GM18861 (cell line): ENCODE results near the gene RAB6C.
"Not testable (repeated sequence)": the region's sequence is repeated elsewhere in the genome, so short reads cannot be mapped to it uniquely, and the experiment has no call there.

Source experiments
- ATAC-seq: cut with Tn5 transposase; IDR thresholded peaks from one replicate; pipeline ENCODE4 v1.9.1; 2021; ENCODE audit not compliant: unreplicated experiment

Gene RAB6C

GRCh38 chr2:129992415-129993006 is 13.0 kb downstream of the RAB6C start:
- ATAC-seq: not testable (repeated sequence)

GRCh38 chr2:129993151-129993550 is 13.7 kb downstream of the RAB6C start:
- not testable (repeated sequence) for ATAC-seq

DNA sequence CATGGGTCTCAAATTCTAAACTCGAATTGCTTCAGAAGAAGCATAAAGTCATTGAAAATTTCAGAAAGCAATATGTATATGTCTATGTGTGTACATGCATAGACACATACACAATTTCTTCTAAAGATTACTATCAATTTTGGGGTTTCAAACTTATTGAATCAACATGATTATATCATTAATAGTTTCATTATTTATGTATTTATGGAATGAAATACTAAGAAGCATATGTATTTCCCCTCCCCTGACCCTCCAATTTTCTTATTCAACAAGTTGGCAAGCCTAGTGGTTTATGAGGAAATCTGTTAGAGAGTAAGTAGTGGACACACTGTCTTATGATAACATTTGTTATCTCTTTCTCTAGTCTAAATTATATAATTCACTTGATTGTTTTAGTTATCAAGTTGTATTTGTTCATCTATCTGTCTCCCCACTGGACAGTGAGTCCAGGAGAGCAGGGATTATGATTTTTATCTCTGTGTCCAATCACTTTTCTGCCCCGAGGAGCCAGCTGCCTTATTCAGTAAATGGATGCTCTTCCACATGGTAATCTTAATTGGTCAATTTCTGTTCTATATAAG is 17.3 kb downstream of the RAB6C start:
- not testable (repeated sequence) for ATAC-seq

GRCh38 chr2:129998771-129999170 is 19.3 kb downstream of the RAB6C start:
- not testable (repeated sequence) for ATAC-seq

DNA sequence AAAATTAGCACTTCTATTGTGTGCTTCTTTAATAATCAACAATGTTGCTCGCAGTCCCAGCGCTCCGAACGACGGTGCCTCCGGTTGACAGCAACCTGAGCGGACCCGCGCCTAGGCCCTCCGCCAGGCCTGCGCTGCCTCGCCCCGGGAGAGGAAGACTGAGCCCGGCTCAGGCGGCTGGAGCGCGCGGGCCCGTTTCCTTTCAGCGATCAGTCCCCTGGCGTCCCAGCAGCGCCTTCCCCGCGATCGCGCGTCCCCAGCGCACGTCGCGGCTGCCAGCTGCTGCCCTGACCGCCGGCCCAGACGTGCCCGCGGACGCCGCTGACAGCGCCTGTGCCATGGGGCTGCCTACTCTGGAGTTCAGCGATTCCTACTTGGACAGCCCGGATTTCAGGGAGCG is 26.4 kb downstream of the RAB6C start:
- not testable (repeated sequence) for ATAC-seq

- ATAC-seq: not testable (repeated sequence)
Observed at GRCh38 chr2:130016701-130017100, 37.2 kb downstream of the RAB6C start.

- no peak for ATAC-seq
Observed at GRCh38 chr2:130019402-130019801, 39.9 kb downstream of the RAB6C start.

DNA sequence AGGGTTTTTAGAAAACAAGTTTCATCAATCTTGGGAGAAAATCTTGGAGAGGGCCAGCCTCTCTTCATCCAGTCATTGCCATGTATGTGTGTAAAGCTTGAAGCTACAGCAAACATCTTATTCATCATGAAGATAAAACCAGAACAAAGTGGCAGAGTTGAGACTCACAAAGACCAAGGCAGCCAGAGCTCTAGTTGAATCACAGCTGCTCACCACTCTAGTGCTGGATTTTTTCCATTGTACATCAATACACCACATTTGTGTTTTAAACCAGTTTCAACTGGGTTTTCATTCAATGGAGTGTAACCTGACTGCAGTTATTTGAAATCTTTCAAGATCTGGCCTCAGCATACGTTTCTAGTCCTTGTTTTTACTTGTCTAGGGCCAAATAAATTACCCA is 40.6 kb downstream of the RAB6C start:
- ATAC-seq: not testable (repeated sequence)

- ATAC-seq: not testable (repeated sequence)
Observed at GRCh38 chr2:130025931-130026330, 46.5 kb downstream of the RAB6C start.
